DND-41 (cell line): Measurements from ENCODE around the gene ZNF554.

Experiments used
- EZH2 ChIP-seq: IDR thresholded peaks from 3 replicates; pipeline ENCODE4 v1.6.1; 2012; ENCODE audit warnings: borderline replicate concordance, low read depth, mild to moderate bottlenecking, moderate library complexity, low read length, inconsistent platforms; ENCODE audit not compliant: severe bottlenecking
- TF ChIP-seq, protein P1 (sequence below): IDR thresholded peaks from 2 replicates; pipeline ENCODE4 v1.5.1; 2012; ENCODE audit warnings: borderline replicate concordance, low read length, moderate library complexity, mild to moderate bottlenecking; ENCODE audit not compliant: poor library complexity, severe bottlenecking; ENCODE audit errors: extremely low read depth

DNA sequence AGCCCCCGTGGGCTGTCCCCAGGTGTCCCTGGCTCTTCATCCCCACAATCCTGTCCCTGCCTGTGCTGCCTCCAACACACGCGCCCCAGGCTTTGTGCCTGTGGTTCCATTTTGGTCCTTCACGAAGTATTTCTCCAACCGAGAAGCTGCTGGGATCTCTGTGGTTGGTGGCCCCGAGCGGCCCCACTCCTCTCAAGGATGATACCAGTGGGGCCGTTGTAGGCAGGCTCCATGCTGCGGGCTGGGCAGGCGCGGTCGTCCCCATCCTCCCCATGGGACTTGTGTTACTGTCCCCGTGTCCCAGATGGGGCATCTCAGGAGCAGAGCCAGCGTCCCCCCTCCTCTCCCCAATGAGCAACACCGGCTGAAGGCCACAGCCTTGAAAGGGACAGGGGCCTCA is 3.7 kb upstream of the ZNF554 start:
- no peak for TF ChIP-seq EZH2
- TF ChIP-seq, protein P1, sequence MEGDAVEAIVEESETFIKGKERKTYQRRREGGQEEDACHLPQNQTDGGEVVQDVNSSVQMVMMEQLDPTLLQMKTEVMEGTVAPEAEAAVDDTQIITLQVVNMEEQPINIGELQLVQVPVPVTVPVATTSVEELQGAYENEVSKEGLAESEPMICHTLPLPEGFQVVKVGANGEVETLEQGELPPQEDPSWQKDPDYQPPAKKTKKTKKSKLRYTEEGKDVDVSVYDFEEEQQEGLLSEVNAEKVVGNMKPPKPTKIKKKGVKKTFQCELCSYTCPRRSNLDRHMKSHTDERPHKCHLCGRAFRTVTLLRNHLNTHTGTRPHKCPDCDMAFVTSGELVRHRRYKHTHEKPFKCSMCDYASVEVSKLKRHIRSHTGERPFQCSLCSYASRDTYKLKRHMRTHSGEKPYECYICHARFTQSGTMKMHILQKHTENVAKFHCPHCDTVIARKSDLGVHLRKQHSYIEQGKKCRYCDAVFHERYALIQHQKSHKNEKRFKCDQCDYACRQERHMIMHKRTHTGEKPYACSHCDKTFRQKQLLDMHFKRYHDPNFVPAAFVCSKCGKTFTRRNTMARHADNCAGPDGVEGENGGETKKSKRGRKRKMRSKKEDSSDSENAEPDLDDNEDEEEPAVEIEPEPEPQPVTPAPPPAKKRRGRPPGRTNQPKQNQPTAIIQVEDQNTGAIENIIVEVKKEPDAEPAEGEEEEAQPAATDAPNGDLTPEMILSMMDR = no peak
